ENCODE measurements around the gene SPPL2C. TPM values are rescaled to one million over a fixed set of nuclear protein-coding genes. Genes with fewer than 3 reads are reported as not detected.

SPPL2C gene
- total RNA-seq, 2 donors from 2014 or later: not detected

- ATAC-seq (replicated peaks in 1 of 2): no peak
- H3K36me3 Mint-ChIP-seq (ENCODE audit: insufficient read depth in 2 of 2): no peaks in the 10 kb centered on the region
Measured at GRCh38 chr17:45886852-45887251, 42.2 kb downstream of the SPPL2C start.

GRCh38 chr17:45888392-45888791, 43.7 kb downstream of the SPPL2C start:
- H3K9me3 Mint-ChIP-seq: peaks cover 5% of the 10 kb centered on the region in 2 donors
- no peaks in the 10 kb centered on the region for H3K36me3 Mint-ChIP-seq (ENCODE audit: insufficient read depth in 2 of 2)
- peaks cover 24% of the 10 kb centered on the region for H3K27me3 Mint-ChIP-seq (ENCODE audit: low read depth)
- H3K4me1 Mint-ChIP-seq (ENCODE audit: low read depth): peaks cover 8% of the 10 kb centered on the region
- ATAC-seq (replicated peaks in 1 of 2): peak in 1 of 2 donors; percentile 45
- H3K27ac Mint-ChIP-seq: no peak overlapping the region
- no peak for DNase-seq
- no peak overlapping the region for H3K4me3 Mint-ChIP-seq

More at GRCh38 chr17:45886852-45887251, 42.2 kb downstream of the SPPL2C start:
- peaks cover 5% of the 10 kb centered on the region in 2 donors for H3K9me3 Mint-ChIP-seq
- DNase-seq: no peak
- peaks cover 8% of the 10 kb centered on the region for H3K4me1 Mint-ChIP-seq (ENCODE audit: low read depth)
- H3K27ac Mint-ChIP-seq: no peak overlapping the region
- no peak overlapping the region for H3K4me3 Mint-ChIP-seq
- peaks cover 23% of the 10 kb centered on the region for H3K27me3 Mint-ChIP-seq (ENCODE audit: low read depth)

GRCh38 chr17:45889579-45889978, 44.9 kb downstream of the SPPL2C start:
- DNase-seq: no peak
- Mint-ChIP-seq H3K4me1 (ENCODE audit: low read depth) (peaks cover 13% of the 10 kb centered on the region), H3K4me3 (no peak overlapping the region), H3K36me3 (ENCODE audit: insufficient read depth in 2 of 2) (no peaks in the 10 kb centered on the region), H3K27ac (no peak overlapping the region), H3K9me3 (peaks cover 3 to 5% of the 10 kb centered on the region in 2 donors), H3K27me3 (ENCODE audit: low read depth) (peaks cover 28% of the 10 kb centered on the region)
- ATAC-seq (replicated peaks in 1 of 2): no peak

GRCh38 chr17:45893725-45894021, 49.0 kb downstream of the SPPL2C start:
- ATAC-seq (replicated peaks in 1 of 2) (no peak), DNase-seq (no peak)
- H3K4me1 Mint-ChIP-seq (ENCODE audit: low read depth): peaks cover 28% of the 10 kb centered on the region
- H3K4me3 Mint-ChIP-seq: peak overlapping the region; percentile 86 to 88
- peaks cover 61% of the 10 kb centered on the region for H3K27me3 Mint-ChIP-seq (ENCODE audit: low read depth)
- no peaks in the 10 kb centered on the region for H3K9me3 Mint-ChIP-seq
- H3K27ac Mint-ChIP-seq: peak overlapping the region; percentile 69
- no peaks in the 10 kb centered on the region for H3K36me3 Mint-ChIP-seq (ENCODE audit: insufficient read depth in 2 of 2)

GRCh38 chr17:45894022-45894784, 49.5 kb downstream of the SPPL2C start, which contains the start of gene MAPT:
Gene MAPT (plus strand): TSS chr17:45894554. CDS start chr17:45962338, 67,784 bp downstream.
- H3K9me3 Mint-ChIP-seq: no peaks in the 10 kb centered on the region
- peaks cover 66% of the 10 kb centered on the region for H3K27me3 Mint-ChIP-seq (ENCODE audit: low read depth)
- peak; percentile 88 to 89 for ATAC-seq (replicated peaks in 1 of 2)
- H3K4me1 Mint-ChIP-seq (ENCODE audit: low read depth): peaks cover 27% of the 10 kb centered on the region
- DNase-seq: peak; percentile 86 to 92
- peak within 1 kb of the TSS; percentile 69 for H3K27ac Mint-ChIP-seq
- peak within 1 kb of the TSS; percentile 86 to 88 for H3K4me3 Mint-ChIP-seq
- no peaks in the 10 kb centered on the region for H3K36me3 Mint-ChIP-seq (ENCODE audit: insufficient read depth in 2 of 2)

GRCh38 chr17:45895304-45895968, 50.8 kb downstream of the SPPL2C start:
- H3K9me3 Mint-ChIP-seq: no peaks in the 10 kb centered on the region
- H3K4me1 Mint-ChIP-seq (ENCODE audit: low read depth): peaks cover 27% of the 10 kb centered on the region
- ATAC-seq (replicated peaks in 1 of 2): peak in 1 of 2 donors; percentile 11
- peak; percentile 16 to 17 for DNase-seq
- no peak overlapping the region for H3K27ac Mint-ChIP-seq
- no peaks in the 10 kb centered on the region for H3K36me3 Mint-ChIP-seq (ENCODE audit: insufficient read depth in 2 of 2)
- H3K27me3 Mint-ChIP-seq (ENCODE audit: low read depth): peaks cover 66% of the 10 kb centered on the region
- peak overlapping the region; percentile 86 to 88 for H3K4me3 Mint-ChIP-seq

- Mint-ChIP-seq H3K36me3 (ENCODE audit: insufficient read depth in 2 of 2) (no peaks in the 10 kb centered on the region), H3K4me1 (ENCODE audit: low read depth) (peaks cover 27% of the 10 kb centered on the region), H3K4me3 (peak overlapping the region; percentile 86 to 88), H3K27me3 (ENCODE audit: low read depth) (peaks cover 60% of the 10 kb centered on the region), H3K27ac (no peak overlapping the region), H3K9me3 (no peaks in the 10 kb centered on the region)
- ATAC-seq (replicated peaks in 1 of 2) (no peak), DNase-seq (no peak)
Measured at GRCh38 chr17:45895969-45896785, 51.5 kb downstream of the SPPL2C start.

Other genes starting within 250 kb of the SPPL2C start
- not detected for gene CRHR1, start 60.6 kb upstream of the SPPL2C start, total RNA-seq
- 1 to 10 TPM in 1 of 2 donors, under 1 TPM in 1; 0.86 to 2.1 TPM for gene MAPT, start 49.7 kb downstream of the SPPL2C start, total RNA-seq
- not detected for gene STH, start 154.4 kb downstream of the SPPL2C start, total RNA-seq

All from activated T-cell treated with anti-CD3 and anti-CD28 coated beads, Interleukin-2, amount 50 U/mL, for 72 hours (primary cell).